ENCODE results near the gene ARVCF.

- TF ChIP-seq EZH2 (IDR thresholded peaks at IDR 0.05; ENCODE audit: borderline replicate concordance, low read length) (no peak), CTCF (IDR thresholded peaks at IDR 0.05; ENCODE audit: low read length) (no peak)
Observed at GRCh38 chr22:20002636-20003035, 14.0 kb downstream of the ARVCF start.

All from OCI-LY1 (cell line).